HG02938 (cell line): ENCODE results near the gene ITLN2.
"Not testable (repeated sequence)": the region's sequence is repeated elsewhere in the genome, so short reads cannot be mapped to it uniquely, and the experiment has no call there.

Experiments
- ATAC-seq: cut with Tn5 transposase; IDR thresholded peaks from one replicate; pipeline ENCODE4 v1.9.1; 2021; ENCODE audit warnings: mild to moderate bottlenecking, moderate library complexity; ENCODE audit not compliant: unreplicated experiment

The ITLN2 gene

DNA sequence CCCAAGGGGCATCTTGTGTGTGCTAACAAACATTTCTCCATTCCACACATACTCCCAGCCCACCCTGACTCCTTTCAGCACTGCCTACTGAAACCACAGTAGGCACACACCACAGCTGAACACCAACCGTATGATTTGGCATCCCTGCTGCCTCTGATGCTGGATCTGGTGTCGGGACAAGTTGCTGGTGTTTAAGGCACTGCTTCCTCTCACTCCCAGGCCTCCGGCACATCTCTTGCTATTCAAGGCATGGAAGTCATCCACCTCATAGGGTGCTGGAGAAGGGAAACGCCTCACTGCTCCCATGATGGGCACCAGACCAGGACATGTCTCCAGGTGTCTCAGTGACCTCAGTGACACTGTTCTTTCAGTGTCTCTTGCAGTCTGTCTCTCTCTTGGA lies 2.4 kb upstream of the ITLN2 start:
- ATAC-seq, result no peak

- ATAC-seq, result no peak
Observed at GRCh38 chr1:160953030-160953429, 1.6 kb downstream of the ITLN2 start.

- ATAC-seq, result no peak
Observed at GRCh38 chr1:160952129-160952510, 2.5 kb downstream of the ITLN2 start.

DNA sequence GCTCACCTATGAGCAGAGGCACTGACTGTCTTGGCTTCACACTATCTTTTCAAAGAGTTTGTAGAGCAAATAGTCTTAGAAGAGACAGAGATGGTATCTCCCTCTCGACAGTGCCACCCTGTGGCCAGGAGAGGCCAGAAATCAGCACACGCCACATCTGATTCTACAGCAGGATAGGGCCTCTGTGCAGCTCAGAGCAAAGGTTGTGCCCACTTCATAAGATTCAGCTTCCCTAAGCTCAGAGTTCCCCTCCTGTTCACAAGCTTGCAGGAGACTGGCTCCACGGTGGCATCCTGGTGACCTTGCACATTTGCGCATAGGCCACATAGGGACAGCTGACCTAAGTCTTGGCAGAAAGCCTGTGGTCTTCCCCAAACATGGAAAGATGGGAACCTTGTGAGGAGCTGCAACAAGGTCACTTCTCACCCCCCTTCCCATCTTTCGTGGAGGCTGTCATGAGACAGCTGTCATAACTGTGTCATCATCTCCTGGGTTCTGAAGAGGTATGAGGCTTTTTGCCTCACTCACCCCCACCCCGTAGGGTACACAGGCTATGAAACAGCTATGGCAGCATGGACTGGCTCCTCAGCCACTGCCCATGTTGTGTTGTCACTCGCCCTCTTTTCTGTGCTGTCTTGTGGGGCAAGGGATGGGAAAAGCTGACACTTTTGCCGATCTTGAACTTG lies 3.0 kb downstream of the ITLN2 start:
- ATAC-seq, result no peak

- no peak for ATAC-seq
Observed at GRCh38 chr1:160950657-160951056, 4.0 kb downstream of the ITLN2 start.

GRCh38 chr1:160949881-160950280 lies 4.7 kb downstream of the ITLN2 start:
- ATAC-seq, result no peak

DNA sequence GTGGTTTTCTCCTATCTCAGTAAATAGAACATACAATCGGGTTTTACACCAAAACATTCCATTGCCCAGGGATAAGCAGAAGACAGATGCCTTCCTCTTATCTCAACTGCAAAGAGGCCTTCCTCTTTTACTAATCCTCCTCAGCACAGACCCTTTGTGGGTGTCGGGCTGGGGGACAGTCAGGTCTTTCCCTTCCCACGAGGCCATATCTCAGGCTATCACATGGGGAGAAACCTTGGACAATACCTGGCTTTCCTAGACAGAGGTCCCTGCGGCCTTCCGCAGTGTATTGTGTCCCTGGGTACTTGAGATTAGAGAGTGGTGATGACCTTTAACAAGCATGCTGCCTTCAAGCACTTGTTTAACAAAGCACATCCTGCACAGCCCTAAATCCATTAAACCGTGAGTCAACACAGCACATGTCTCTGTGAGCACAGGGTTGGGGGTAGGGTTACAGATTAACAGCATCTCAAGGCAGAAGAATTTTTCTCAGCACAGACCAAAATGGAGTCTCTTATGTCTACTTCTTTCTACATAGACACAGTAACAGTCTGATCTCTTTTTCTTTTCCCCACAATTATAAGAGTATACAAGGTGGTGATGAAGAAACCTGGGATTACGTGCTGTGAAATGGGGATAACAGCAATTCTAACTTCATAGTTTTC lies 5.3 kb downstream of the ITLN2 start:
- not testable (repeated sequence) for ATAC-seq

DNA sequence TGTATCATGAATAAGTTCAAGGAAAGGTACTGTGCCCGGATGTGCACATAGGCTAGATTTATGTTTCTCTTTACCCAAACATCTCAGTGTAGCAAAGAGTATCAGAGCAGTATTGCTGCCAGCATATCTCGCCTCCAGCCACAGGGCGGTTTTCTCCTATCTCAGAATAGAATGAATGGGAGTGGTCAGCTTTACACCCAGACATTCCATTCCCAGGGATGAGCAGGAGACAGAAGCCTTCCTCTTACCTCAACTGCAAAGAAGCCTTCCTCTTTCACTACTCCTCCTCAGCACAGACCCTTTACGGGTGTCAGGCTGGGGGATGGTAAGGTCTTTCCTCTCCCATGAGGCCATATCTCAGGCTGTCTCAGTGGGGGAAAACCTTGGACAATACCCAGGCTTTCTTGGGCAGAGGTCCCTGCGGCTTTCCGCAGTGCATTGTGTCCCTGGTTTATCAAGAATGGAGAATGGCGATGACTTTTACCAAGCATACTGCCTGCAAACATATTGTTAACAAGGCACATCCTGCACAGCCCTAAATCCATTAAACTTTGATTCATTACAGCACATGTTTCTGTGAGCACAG lies 7.3 kb downstream of the ITLN2 start:
- not testable (repeated sequence) for ATAC-seq

DNA sequence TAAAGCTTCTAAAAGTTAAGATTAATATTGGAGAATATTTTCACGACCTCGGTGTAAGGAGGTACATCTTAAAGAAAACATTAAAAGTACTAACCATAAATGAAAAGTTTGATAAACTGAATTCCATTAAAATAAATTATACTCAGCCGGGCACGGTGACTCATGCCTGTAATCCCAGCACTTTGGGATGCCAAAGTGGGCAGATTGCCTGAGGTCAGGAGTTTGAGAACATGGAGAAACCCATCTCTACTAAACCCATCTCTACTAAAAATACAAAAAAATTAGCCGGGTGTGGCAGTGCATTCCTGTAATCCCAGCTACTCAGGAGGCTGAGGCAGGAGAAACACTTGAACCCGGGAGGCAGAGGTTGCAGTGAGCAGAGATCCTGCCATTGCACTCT lies 8.7 kb downstream of the ITLN2 start:
- not testable (repeated sequence) for ATAC-seq

GRCh38 chr1:160945079-160945478 lies 9.5 kb downstream of the ITLN2 start:
- no peak for ATAC-seq

GRCh38 chr1:160942926-160943325 lies 11.7 kb downstream of the ITLN2 start:
- no peak for ATAC-seq

GRCh38 chr1:160936666-160937065 lies 17.9 kb downstream of the ITLN2 start:
- not testable (repeated sequence) for ATAC-seq

- no peak for ATAC-seq
Observed at GRCh38 chr1:160935527-160936258, 18.9 kb downstream of the ITLN2 start.

DNA sequence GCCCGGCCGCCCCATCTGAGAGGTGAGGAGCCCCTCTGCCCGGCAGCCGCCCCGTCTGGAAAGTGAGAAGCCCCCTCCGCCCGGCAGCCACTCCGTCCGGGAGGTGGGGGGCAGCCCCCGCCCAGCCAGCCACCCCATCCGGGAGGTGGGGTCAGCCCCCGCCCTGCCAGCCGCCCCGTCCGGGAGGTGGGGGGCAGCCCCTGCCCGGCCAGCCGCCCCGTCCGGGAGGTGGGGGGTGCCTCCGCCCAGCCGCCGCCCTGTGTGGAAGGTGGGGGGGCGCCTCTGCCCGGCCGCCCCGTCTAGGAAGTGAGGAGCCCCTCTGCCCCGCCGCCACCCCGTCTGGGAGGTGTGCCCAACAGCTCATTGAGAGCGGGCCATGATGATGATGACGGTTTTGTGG lies 21.3 kb downstream of the ITLN2 start:
- ATAC-seq, result not testable (repeated sequence)

DNA sequence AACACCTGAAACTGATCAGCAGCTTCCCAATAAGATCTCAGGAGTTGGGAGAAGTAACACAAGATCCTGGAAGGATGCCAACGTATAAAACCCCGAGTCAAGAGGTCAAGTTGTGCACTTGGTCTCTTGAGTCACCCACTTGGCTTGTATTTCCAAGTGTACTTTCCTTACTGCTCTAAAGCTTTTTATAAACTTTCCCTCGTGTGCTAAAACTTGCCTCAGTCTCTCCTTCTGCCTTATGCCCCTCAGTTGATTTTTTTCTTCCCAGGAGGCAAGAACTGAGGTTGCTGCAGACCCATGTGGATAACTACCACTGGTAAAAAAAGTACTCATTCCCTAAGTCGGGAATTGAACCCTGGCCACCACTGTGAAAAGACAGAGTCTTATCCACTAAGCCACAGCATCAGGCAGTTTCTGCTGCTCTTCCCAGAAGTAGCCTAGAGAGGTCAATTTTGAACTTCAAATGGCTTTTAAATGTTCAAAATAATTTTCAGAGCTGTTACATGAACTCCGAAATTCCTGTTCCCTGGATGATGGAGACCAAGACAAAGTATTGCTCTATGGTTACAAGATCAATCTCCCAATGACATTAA lies 28.9 kb downstream of the ITLN2 start:
- ATAC-seq, result no peak

DNA sequence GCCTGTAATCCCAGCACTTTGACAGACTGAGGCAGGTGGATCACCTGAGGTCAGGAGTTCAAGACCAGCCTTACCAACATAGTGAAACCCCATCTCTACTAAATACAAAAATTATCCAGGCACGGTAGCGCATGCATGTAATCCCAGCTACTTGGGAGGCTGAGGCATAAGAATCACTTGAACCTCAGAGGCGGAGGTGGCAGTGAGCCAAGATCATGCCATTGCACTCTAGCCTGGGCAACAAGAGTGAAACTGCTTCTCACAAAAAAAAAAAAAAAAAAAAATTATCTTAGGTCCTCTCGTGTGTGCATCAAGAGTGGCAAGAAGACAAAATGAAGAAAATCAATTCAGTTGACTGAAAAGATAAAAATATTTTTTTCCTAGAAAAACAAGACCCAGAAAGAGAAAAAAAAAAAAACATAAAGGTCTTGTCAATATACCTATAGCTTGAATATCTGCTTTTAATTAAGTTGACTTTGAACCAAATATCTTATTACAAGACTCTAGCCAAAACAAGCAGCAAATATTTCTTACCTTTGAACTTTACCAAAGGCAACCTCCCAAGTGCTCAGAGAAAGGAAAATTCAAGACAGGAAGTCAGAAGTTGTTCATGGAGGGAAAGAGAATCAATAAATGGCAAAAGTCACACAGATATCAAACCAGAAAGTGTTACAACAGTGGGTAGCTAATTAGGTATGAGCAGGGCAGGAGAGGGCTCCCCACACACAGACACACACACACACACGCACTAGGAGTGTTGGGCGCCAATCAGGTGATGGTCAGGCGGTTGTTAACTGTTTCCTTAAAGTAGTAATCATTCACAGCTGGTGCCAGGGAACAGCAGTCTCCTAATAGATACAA lies 29.6 kb downstream of the ITLN2 start:
- ATAC-seq, result no peak

DNA sequence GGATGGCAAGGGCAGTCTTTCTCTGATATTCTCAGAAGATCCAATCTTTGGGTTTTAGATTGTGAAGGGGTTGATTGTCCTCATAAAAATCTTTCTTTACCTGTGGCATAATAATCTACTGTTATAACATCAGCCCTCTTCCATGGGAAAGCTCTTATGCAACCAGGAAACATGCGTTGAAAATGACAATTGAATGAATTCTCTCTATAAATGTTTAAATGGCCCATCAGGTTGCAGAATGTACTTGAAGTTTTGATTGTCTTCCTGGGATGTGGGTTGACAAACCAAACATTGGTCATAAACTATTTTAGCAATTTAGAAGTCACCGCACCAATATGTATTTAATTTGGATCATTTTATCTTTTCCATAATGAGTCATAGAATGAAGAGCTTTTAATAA lies 37.9 kb downstream of the ITLN2 start:
- no peak for ATAC-seq

- not testable (repeated sequence) for ATAC-seq
Observed at GRCh38 chr1:160913229-160913628, 41.4 kb downstream of the ITLN2 start.

- ATAC-seq, result no peak
Observed at GRCh38 chr1:160911925-160912324, 42.7 kb downstream of the ITLN2 start.

- ATAC-seq, result no peak
Observed at GRCh38 chr1:160911441-160911840, 43.2 kb downstream of the ITLN2 start.
